HG03045 (cell line): Measurements from ENCODE around the gene PALS1.
"Not testable (repeated sequence)": the region's sequence is repeated elsewhere in the genome, so short reads cannot be mapped to it uniquely, and the experiment has no call there.

Experiments used
- ATAC-seq: cut with Tn5 transposase; IDR thresholded peaks from one replicate; pipeline ENCODE4 v1.9.1; 2021; ENCODE audit warnings: mild to moderate bottlenecking, moderate library complexity; ENCODE audit not compliant: unreplicated experiment

PALS1 gene

GRCh38 chr14:67253076-67253635 is 11.9 kb downstream of the PALS1 start:
- ATAC-seq, result no peak

DNA sequence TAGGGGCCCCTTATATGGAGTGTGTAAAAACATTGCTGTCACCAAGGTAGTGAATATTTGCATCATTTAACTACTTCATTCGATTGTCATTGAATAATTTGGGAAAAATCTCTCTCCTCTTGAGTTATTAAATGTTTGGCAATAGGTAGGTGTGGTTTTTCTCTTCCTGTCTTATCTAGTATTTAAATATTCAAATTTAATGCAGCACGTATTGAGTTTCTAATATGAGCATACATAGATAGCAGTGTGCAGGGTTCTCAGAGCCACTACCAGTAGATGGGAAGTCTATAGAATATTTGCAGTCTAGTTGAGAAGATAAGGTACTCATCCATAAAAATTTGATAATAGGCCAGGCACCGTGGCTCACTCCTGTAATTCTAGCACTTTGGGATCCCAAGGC is 16.7 kb downstream of the PALS1 start:
- no peak for ATAC-seq

DNA sequence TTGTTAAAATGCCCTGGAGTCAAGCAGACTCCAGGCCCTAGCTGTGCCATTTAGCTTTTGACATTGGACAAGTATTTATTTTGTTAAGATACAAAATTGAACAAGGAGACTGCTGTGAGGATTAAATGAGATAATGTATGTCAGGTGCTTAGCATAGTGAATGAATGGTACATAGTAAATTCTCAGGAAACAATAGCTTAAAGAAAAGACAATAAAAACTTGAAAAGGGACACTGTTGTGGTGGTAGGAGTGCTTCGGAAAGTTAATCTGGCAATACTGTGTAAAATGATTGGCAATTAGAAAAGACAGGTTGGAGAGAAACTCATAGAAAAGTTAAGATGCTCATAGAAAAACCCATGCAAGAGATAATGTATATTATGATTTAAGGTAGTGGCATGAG is 19.7 kb downstream of the PALS1 start:
- ATAC-seq, result no peak

DNA sequence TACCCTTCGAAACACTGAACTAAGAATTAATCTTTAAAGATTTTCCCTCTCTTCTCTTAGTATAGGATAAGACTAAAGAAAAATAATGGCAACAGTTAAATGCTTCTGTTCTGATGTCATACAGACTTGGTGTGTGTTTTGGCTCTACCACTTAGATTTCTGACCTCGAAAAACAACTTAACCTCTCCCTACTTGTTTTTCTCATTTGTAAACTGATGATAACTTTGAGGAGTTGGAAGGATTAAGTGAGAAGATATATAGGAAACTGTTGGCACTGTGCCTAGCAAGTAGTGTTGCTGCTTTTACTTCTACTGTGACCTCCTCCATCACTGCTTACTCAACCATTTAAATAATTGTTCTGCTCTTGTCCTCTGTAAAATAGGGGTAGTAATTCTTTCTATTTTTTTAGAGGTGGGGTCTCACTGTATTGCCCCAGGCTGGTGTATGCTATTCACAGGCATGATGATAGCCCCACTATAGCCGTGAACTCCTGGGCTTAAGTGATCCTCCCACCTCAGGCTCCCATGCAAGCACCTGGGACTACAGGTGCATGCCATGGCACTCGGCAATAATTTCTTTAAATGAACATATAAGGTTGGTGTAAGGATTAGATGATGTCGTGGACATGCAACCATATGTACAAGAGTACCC is 22.4 kb downstream of the PALS1 start:
- no peak for ATAC-seq

DNA sequence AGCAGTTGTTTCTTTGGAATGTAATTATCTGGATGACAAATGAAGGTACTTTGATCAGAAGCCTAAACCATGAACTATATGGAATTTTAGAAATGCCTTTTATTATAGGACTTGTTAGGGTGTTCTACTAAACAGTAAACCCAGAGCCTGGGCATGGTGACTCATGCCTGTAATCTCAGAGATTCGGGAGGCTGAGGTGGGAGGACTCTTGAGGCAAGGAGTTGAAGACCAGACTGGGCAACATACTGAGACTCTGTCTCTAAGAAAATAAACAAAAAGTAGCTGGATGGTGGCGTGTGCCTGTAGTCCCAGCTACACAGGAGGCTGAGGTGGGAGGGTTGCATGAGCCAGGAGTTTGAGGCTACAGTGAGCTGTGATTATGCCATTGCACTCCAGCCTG is 23.9 kb downstream of the PALS1 start:
- no peak for ATAC-seq

GRCh38 chr14:67267576-67268328 is 26.5 kb downstream of the PALS1 start:
- no peak for ATAC-seq

DNA sequence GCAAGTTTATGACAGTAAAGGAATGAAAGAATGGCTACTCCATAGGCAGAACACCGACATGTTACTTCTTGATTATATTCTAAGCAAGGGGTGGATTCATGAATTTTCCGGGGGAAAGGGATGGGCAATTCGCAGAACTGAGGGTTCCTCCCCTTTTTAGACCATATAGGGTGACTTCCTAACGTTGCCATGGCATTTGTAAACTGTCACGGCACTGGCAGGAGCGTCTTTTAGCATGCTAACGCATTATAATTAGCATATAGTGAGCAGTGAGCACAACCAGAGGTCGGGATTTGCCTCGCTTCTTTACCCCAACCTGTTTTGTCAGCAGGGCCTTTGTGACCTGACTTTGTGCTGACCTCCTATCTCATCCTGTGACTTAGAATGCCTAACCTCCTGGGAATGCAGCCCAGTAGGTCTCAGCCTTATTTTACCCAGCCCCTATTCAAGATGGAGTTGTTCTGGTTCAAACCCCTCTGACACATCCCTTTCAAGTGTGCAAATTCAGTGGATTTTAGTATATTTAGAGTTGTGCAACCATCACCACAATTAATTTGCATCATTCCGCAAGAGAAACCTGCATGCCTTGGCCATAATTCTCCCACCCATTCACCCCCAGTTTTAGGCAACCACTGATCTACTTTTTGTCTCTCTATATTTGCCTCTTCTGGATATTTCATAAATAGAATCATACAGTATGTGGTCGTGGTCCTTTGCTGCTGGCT is 27.4 kb downstream of the PALS1 start:
- ATAC-seq, result no peak

DNA sequence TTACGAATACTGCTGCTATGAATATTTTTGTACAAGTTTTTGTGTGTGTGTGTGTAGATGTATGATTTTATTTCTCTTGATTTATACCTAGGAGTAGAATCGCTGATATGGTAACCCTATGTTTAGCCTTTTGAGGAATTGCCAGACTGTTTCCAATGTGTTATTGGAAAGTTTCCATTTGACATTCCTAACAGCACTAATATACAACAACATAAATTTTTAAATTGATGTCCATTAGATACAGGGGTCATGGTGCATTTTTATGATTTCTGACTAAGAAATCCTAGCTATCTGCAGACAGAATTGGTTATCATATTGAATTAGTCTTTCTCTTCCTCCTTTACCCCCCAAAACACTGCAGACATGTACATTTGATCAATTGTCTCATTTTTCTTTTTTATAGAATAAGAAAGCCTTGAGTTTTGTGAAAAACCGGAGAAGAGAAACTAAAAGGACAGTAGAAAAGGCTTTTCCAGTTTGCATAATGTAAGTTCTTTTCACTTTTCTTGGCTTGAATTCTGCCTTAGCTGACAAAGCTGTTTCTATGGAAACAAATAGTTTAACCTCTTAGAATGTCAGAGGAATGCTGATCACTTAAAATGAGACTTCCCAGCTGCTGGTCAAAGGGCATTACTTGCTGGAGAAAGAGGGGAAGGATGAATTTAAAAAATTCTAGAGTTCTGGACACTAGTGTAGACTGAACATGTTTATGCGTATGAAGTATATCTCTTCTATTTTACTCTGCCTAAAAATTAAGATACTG is 28.2 kb downstream of the PALS1 start:
- no peak for ATAC-seq

GRCh38 chr14:67270145-67270753 is 29.0 kb downstream of the PALS1 start:
- no peak for ATAC-seq

DNA sequence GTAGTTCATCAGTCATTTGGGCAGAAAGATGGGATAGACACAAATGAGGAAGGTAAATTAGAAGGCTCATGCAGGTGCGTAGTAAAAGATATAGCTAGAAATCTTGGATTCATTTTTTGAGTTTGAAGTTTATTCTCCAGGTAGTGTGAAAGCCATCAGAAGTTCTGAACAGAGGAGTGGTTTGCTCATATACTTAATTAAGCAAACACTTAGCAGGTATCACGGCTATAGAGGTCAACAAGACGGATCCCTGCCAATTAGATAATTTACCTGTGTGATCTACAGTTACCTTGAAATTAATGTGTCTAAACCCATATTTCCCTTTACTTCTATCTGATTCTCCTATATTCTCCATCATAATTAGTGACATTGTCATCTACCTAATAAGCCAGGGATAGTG is 29.7 kb downstream of the PALS1 start:
- ATAC-seq, result no peak

- ATAC-seq, result not testable (repeated sequence)
Observed at GRCh38 chr14:67273281-67273680, 32.0 kb downstream of the PALS1 start.

GRCh38 chr14:67276131-67276530 is 34.9 kb downstream of the PALS1 start:
- no peak for ATAC-seq

DNA sequence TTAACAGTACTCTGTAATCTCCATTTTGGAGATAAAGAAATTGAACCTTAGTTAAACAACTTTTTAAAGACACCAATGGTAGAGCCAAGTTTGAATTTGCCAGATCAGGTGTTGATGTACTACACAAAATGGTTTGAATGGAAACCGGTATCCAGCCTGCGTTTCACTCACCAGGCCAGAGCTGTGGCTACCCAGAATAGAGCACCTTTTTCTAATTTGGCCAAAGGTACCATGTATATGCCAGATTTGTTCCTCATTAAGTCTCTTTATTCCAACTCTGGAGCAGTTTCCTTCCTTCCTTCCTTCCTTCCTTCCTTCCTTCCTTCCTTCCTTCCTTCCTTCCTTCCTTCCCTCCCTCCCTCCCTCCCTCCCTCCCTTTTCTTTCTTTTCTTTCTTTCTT is 39.3 kb downstream of the PALS1 start:
- no peak for ATAC-seq

GRCh38 chr14:67285876-67286452 is 44.7 kb downstream of the PALS1 start:
- no peak for ATAC-seq
